PFSK-1 (cell line): ENCODE measurements around the gene HDAC2.

ENCODE experiments used
- FOXP2 ChIP-seq: optimal IDR thresholded peaks from 2 replicates; pipeline ENCODE3; 2011; ENCODE audit warnings: borderline replicate concordance, control low read depth, inconsistent platforms; ENCODE audit not compliant: insufficient read depth; ENCODE audit errors: extremely low read length, extremely low read depth
- POLR2AphosphoS5 ChIP-seq: IDR thresholded peaks from 2 replicates; pipeline ENCODE4 v1.6.1; 2012; ENCODE audit warnings: low read depth, mild to moderate bottlenecking, control low read depth, low read length, moderate library complexity
- SIN3A ChIP-seq: IDR thresholded peaks from 2 replicates; pipeline ENCODE4 v1.6.1; 2012; ENCODE audit warnings: mild to moderate bottlenecking, low read length, moderate library complexity, borderline replicate concordance; ENCODE audit not compliant: insufficient read depth
- TAF1 ChIP-seq: IDR thresholded peaks from 2 replicates; pipeline ENCODE4 v1.6.1; 2012; ENCODE audit warnings: low read length, control low read depth, borderline replicate concordance; ENCODE audit not compliant: insufficient read depth
- TF ChIP-seq, protein P1 (sequence below), 2 experiments: IDR thresholded peaks; 2 replicates each; pipeline versions ENCODE4 v1.6.1 to v1.8.0; 2011 to 2012; ENCODE audit warnings: low read depth in 2 of 2, low read length in 2 of 2, control low read depth in 1 of 2, inconsistent platforms in 1 of 2, mild to moderate bottlenecking in 1 of 2, moderate library complexity in 1 of 2; ENCODE audit not compliant: insufficient read depth in 1 of 2

Gene HDAC2

DNA sequence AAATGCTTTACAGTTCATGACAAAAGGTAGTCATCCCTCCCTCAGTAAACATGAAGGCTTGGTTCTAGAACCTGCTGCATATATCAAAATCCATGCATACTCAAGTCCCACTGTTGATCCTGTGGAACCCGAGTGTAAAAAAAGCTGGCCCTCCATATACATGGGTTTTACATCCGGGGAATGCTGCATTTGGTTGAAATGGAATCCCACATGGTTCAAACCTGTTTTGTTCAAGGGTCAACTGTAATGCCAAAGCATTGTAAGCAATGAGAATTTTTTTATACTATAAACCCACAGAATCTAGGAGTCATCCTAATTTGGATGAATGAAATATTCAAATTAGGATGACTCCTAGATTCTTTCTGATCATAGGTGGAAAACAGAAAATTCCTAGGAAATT lies 5.9 kb upstream of the HDAC2 start:
- TF ChIP-seq FOXP2 (no peak), TAF1 (no peak)

DNA sequence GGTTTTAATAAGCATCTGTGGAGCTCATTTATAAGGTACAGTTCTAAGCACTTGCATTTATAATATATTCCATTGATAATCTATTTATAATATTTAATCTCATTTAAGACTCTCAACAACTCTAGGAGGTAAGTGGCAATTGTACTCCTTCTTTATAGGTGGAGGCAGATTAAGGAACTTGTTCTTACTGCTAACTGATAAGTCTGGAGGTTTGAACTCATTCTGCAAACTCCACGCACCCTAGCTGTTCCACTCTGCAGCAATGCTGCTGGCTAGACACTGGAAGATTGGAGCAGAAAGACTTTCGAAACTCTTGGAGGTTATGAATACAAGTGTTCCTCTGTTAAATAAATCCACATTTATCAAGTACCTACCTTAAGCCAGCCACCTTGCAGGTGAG lies 793 bp upstream of the HDAC2 start:
- TF ChIP-seq SIN3A (no peak), TAF1 (no peak), FOXP2 (no peak), POLR2AphosphoS5 (no peak)
- TF ChIP-seq, protein P1, sequence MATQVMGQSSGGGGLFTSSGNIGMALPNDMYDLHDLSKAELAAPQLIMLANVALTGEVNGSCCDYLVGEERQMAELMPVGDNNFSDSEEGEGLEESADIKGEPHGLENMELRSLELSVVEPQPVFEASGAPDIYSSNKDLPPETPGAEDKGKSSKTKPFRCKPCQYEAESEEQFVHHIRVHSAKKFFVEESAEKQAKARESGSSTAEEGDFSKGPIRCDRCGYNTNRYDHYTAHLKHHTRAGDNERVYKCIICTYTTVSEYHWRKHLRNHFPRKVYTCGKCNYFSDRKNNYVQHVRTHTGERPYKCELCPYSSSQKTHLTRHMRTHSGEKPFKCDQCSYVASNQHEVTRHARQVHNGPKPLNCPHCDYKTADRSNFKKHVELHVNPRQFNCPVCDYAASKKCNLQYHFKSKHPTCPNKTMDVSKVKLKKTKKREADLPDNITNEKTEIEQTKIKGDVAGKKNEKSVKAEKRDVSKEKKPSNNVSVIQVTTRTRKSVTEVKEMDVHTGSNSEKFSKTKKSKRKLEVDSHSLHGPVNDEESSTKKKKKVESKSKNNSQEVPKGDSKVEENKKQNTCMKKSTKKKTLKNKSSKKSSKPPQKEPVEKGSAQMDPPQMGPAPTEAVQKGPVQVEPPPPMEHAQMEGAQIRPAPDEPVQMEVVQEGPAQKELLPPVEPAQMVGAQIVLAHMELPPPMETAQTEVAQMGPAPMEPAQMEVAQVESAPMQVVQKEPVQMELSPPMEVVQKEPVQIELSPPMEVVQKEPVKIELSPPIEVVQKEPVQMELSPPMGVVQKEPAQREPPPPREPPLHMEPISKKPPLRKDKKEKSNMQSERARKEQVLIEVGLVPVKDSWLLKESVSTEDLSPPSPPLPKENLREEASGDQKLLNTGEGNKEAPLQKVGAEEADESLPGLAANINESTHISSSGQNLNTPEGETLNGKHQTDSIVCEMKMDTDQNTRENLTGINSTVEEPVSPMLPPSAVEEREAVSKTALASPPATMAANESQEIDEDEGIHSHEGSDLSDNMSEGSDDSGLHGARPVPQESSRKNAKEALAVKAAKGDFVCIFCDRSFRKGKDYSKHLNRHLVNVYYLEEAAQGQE (IDR thresholded peaks at IDR 0.05; ENCODE audit: insufficient read depth in 1 of 2, low read depth in 2 of 2, low read length in 2 of 2) = no peak

DNA sequence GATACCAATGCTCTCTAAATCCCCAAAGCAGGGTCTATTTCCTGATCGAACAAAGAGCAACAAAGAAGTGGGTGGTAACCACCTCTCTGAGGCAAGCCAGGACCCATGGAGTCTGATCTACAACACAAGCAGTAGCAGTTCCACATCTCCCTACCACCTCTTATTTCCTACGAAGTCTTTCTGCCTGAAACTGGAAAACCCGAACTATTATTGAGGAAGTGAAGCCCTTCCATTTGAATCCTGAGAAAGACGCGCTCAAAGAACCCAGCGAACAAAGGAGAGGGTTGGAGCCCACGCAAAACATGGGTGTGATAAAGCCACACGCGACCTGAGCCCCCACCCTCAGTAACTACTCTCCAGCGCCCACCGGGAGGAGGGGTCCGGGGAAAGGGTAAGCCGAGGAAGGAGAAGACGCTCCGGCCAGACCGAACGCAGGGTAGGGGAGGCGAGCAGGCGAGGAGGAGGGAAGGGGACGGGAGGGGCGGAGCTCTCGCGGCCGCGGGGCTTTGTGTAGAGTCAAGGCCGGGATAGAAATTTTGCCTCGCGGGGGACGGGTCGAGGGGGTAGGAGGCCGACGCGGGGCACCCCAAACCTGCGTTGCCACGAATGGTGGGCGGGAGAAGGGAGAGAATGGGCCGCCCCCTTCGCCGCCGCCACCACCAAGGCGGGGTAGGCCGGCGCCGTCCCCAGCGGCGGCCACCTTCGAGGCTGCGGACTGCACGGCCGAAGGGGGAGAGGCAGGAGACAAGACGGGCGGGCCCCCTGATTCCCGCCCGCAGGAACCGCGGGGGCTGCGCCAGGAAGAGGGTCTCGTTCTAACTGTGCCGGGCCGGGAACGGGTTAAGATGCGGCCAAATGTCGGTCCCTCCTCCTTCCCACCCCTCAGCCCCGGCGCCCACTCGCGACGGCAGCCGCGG lies 802 bp downstream of the HDAC2 start:
- TF ChIP-seq SIN3A (no peak), POLR2AphosphoS5 (no peak), FOXP2 (no peak), TAF1 (no peak)
- TF ChIP-seq, protein P1 (IDR thresholded peaks at IDR 0.05; ENCODE audit: insufficient read depth in 1 of 2, low read depth in 2 of 2, low read length in 2 of 2) = no peak

DNA sequence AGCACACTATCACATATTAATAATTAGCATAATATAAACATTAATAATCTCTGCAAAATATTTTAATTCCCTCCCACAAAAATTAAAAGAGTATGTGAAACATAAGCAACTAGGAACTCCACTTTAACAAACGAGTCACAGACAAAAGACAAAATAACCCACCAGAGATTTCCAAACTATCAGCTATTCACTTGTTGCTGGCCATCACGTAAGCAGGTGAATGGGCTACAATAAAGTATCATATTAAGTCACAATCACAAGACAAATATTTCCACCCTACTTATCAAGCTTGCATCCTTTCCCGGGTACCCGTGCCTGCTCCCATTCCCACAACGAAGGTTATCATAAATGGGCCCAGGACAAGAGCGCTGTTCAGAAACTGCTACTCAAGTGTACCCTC lies 2.5 kb downstream of the HDAC2 start:
- no peak for TF ChIP-seq FOXP2

DNA sequence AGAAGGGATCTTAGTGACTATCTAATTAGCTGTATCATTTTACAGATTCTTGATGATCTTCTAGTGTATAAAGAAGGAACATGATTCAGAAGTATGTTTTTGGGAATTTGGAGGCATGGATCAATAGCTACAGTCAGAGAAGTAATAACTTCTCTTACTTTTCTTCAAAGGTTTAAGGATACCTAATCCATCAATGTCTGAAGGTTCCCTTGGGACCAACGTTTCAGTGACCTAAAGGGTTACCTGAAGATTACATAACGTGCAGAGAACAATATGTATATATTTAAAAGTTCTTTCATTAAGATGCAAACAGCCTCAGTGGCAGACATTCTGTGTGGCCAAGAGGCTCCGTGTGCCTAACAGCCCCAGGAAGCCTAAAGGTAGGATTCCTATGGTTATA lies 3.2 kb downstream of the HDAC2 start:
- TF ChIP-seq, protein P1 (IDR thresholded peaks at IDR 0.05; ENCODE audit: insufficient read depth in 1 of 2, low read depth in 2 of 2, low read length in 2 of 2) = no peak
- TF ChIP-seq TAF1 (no peak), POLR2AphosphoS5 (no peak), SIN3A (no peak), FOXP2 (no peak)

DNA sequence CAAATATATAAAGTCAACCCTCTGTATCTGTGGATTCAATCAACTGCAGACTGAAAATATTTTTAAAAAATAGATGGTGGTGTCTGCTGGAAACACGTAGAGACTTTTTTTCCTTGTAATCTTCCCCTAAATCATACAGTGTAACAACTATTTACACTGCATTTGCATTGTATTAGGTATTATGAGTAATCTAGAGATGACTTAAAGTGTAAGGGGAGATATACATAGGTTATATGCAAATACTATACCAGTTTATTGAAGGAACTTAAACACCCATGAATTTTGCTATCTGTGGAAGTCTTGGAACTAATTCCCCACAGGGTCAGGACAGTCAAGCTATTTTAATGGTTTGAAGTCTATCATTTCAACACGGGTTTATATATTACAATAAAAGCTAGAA lies 10.2 kb downstream of the HDAC2 start:
- TF ChIP-seq POLR2AphosphoS5 (no peak), TAF1 (no peak), SIN3A (no peak), FOXP2 (no peak)
- TF ChIP-seq, protein P1 (IDR thresholded peaks at IDR 0.05; ENCODE audit: insufficient read depth in 1 of 2, low read depth in 2 of 2, low read length in 2 of 2) = no peak
